Medulla oblongata (tissue), 1 donor: ENCODE results near the gene RCBTB2.

Source experiments
- DNase-seq: peaks from one replicate; pipeline ENCODE4 v3.0.0-alpha.2; 2015; ENCODE audit errors: extremely low spot score

RCBTB2 gene

GRCh38 chr13:48563626-48564025 lies 30.7 kb upstream of the RCBTB2 start:
- DNase-seq, result no peak

- no peak for DNase-seq
These were observed 29.6 kb upstream of the RCBTB2 start for GRCh38 chr13:48562296-48563066.

- DNase-seq, result no peak
These were observed 28.8 kb upstream of the RCBTB2 start for GRCh38 chr13:48561466-48562235.

GRCh38 chr13:48560657-48561337 lies 27.9 kb upstream of the RCBTB2 start:
- DNase-seq, result no peak

- no peak for DNase-seq
These were observed 26.9 kb upstream of the RCBTB2 start for GRCh38 chr13:48559638-48560320.

DNA sequence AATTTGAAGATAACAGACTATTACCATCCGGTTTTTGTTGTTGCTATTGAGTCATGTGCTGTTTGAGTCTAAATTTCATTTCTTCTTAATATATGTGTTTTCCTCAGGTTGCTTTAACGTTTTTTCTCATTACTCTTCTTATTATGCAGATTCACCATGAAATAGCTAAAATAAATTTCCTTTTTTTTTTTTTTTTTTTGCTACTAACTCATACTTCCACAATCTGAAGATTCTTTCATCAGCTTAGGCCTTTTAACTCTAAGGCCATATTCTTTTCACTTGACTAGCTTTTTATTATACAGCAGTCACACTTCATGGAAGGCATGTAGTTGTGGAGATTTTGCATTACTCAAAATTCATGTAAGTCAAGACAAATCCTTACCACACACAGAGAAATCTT lies 23.9 kb upstream of the RCBTB2 start:
- DNase-seq, result no peak

- DNase-seq, result no peak
These were observed 22.6 kb upstream of the RCBTB2 start for GRCh38 chr13:48555441-48555840.

DNA sequence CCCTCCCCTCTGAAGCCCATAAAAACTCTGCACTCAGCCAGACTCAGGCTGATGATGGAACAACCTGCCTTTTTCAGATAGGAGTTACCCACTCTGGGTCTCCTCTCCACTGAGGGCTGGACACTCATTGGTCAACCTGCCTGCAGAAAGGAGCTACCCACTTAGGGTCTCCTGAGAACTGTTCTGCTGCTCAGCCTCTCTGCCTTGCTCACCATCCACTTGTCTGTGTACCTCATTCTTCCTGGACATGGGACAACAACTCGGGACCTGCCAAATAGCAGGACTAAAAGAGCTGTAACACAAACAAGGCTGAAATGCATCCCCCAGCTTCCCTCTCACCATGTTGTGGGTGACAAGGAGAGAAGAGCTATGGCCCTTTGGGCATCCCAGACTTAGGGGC lies 18.4 kb upstream of the RCBTB2 start:
- no peak for DNase-seq

DNA sequence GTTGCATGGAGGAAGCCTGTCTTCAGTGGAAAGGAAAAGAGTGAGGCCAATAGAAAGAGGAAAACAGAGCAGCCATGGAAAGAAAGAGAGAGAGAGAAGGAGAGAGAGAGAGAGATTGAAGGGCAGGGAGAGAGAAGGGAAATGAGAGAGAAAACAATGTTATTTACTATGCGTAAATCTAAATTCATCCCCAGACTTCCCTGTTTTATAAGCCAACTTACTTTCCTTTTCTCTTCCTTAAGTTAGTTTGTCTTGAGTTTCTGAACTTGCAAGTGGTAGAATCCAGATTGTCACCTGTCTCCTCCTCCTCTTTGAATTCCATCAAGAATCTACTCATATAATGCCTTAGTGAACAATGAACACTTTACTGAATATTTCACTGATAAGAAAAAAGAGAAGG lies 16.8 kb upstream of the RCBTB2 start:
- no peak for DNase-seq

DNA sequence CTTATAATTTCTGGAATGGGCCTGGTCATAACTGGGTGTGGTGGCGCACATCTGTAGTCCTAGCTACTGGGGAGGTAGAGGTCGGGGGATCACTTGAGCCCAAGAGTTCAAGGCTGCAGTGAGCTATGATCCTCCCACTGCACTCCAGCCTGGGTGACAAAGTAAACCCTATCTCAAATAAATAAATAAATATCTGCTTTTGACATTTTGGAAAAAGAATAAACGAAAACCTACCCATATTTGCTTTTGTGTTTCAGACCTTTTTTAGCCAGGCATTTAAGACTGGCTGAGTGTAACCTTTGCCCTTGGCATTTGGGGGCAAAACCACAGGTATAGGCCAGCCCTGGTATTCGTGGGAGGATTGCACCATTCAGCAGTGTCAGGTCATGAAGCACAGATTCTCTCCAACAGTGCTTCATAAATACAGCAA lies 14.8 kb upstream of the RCBTB2 start:
- no peak for DNase-seq

GRCh38 chr13:48545608-48546007 lies 12.7 kb upstream of the RCBTB2 start:
- DNase-seq, result no peak

- peak; percentile 72 for DNase-seq
These were observed 9.9 kb upstream of the RCBTB2 start for GRCh38 chr13:48542581-48543341.

DNA sequence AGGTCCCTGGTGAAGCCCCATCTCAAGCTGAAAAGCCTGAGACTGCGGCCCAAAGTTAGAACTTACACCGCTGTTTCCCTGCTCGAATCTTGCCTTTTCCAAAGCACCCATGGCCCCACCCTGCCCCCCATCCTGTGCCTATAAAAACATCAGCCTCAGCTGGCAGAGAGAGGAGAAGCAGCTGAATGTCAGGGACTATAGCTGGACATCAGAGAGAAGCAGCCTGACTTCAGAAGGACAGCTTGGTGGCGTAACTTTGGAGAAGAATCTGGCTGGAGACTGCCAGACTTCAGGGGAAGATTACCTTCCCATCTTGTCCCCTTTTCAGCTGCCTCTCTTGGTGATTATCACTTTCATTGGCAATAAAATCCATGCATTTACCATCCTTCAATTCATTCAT lies 9.3 kb upstream of the RCBTB2 start:
- no peak for DNase-seq

GRCh38 chr13:48539550-48539949 lies 6.7 kb upstream of the RCBTB2 start:
- no peak for DNase-seq

GRCh38 chr13:48536621-48537250 lies 3.9 kb upstream of the RCBTB2 start:
- DNase-seq, result no peak

- peak; percentile 55 for DNase-seq
These were observed 2.9 kb upstream of the RCBTB2 start for GRCh38 chr13:48535766-48536165.

DNA sequence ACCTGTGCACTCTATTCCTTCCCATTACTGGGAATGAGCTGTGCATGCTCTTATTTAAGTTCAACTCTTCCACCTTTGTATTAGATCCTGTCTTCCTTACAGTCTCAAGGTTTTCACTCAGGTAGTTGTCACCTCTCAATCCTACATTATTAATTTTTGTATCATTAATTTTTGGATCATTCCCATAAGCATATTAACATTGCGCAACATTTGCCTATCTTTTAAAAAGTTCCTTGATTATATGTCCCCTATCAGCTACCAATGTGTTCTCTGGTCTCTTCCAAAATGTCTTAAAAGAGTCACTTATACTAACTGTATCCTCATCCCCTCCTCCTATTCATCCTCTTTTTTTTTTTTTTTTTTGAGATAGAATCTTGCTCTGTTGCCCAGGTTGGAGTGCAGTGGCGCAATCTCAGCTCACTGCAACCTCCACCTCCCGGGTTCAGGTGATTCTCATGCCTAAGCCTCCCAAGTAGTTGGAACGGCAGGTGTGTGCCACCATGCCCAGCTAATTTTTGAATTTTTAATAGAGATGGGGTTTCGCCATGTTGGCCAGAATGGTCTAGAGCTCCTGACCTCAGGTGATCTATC lies 2.1 kb upstream of the RCBTB2 start:
- no peak for DNase-seq

DNA sequence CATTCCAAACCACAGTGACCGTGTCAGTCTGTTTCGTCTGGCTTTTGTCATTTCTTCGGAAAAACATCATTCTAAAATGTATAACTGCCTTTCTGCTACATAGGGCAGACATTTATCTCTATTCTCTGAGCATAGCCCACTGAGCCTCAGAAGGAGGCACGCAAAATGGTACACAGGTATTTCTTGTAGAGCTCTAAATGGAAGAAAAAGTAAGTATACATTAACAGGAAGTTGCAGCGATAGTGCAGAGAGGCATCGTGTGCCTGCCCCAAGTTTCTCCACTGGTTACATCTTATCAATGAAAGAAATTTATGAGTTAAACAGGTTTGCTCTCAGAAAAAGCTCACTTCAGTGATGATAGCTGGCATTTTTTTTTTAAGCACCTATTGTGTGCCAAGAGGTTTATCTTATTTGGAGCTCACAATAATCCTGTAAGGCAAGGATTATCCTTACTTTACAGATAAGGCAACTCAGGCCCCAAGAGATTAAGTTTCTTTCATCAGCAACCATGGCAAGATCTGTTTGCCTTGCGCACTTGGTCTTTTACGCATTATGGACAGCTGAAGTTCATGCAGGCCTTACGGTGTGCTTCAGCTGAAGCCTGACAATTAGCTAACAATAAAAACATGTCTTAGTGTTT lies 1.2 kb upstream of the RCBTB2 start:
- DNase-seq, result no peak

DNA sequence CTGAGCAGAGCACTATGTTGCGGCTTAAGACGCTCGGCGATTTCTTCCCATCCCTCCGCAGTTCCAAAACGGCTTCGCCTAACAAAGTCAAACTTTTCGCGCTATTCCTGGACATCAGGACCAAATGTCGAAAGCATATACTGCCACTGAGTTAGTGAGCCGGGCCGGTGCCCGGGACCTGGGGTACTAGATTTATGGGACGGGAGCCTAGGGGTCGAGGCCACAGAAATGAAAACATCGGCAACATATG lies 699 bp downstream of the RCBTB2 start:
- DNase-seq, result peak; percentile 79
